Stimulated activated CD8-positive, alpha-beta memory T cell treated with anti-CD3 and anti-CD28 coated beads, Interleukin-12 subunit alpha, Interleukin-12 subunit beta, amount 100 ng/mL, for 24 hours (primary cell): ENCODE results near the gene C3orf33.

Experiments
- DNase-seq: peaks from one replicate; pipeline ENCODE4 v3.0.0-alpha.2; 2020; ENCODE audit errors: extremely low read depth

C3orf33 gene

DNA sequence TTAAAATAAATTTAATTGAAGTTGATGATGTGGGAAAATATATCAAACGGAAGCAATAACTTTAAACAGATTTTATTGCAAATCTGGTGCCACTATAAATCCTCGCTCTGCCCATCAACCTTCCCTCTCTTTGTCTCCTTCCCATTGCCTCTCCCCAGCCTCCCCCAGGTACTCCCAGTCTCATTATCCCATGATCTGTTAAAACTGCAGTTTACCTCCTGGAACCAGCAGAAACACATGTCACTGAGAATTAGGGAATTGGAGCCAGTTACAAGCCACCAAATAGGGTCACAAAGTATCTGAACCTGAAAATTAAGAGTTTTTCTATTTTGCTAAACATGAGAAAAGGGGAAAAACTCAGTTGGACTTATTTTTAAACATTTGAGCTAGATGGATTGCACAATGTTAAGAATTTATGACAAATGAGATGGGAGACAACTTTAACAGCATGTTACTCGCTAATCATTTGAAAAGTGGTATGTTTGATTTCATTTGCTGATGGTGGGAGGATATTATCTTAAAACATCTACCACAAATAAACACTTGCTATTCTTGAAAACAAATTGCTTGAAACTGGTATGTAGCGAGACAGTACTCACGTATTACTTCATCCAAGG, 63.6 kb downstream of the C3orf33 start:
- DNase-seq, result no peak

DNA sequence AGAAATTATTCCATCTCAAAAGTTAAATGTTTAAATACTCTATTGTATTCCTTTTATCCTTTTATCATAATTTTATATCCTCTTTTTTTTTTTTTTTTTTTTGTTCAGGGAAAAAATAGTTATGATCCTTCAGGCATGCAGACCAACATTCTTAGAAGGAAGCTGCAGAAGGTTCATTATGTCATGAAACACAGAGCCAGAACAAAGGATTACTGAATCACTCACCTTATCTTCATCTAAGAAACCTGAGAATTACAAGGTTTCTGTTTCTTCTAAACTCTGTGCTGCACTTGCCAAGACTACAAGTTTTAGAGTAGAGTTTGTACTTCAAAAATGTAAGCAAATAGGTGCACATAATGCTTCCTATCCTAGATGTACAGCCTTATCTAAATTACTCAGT, 64.5 kb downstream of the C3orf33 start:
- DNase-seq, result no peak

DNA sequence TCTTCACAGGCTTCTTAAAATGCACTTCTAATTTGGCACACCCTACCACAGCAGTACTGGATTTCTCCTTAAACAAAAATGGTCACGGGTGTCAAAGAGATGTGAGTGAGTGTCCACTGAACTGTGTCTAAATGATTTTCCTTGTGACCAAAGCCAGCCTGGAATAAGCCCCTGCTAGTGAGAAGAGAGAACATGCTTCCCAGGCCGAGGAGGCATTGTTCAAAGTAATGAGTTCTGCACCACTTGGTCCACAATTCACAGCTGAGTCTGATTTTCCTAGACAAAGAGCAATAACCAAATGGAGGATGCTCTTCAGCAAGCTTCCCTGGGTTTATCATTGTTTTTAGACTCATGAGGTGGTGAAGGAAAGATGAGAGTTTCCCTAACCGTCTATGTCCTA, 65.0 kb downstream of the C3orf33 start:
- DNase-seq, result no peak

DNA sequence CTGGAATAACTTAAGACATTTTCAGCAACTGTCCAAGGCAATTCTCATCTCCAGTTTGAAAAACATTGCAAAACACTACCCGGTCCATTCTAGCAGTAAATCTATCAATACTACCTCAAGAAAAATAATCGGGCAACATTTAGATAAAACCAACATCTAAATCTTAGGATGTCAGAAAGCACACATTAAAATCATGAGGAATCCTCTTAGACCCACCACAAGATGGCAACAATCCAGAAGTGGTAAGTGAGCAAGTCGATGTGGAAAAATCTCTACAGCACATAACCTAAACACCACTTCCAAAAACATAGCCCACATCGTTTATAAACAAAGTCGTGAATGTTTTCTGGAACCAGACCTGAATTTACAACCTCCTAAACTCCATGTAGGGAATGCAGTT, 66.9 kb downstream of the C3orf33 start:
- no peak for DNase-seq

DNA sequence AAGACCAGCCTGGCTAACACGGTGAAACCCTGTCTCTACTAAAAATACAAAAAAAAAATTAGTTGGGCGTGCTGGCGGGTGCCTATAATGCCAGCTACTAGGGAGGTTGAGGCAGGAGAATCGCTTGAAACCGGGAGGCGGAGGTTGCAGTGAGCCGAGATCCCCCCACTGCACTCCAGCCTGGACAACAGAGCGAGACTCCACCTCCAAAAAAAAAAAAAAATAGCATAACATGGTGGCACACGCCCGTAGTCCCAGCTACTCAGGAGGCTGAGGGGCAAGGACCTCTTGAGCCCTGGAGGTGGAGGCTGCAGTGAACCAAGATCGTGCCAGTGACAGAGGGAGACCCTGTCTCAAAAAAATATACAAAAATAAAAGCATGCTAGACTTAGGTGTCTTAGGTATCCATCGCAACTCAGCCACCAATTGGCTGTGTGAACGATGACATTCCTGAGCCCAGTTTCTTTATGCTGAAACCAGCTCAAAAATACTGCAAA, 67.5 kb downstream of the C3orf33 start:
- DNase-seq, result no peak

DNA sequence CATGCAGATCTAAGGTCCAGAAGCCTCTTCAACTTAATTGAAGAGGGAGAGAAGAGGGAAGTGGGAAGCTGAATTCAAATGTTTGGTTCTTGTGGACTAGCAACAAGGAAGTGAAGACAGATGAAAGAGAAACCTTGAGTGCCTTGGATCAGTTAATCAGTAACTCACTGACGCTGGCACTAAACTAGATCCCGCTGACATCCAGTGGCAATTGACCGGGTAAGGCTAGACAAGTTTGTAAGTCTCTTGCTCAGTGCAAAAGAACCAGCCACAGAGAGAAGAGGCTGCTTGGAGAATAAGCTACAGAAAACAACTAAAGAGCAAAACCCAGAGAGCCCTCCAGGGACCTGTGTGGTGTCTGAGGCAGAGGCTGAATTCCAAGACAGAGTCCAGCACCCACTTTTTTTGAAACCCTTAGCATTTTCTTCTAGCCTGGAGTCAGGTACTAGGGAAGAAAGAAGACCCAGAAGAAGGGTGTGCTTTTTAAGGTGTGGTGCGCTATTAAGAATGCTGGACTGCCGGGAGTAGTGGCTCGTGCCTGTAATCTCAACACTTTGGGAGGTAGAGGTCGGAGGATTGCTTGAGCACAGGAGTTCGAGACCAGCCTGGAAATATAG, 68.1 kb downstream of the C3orf33 start:
- no peak for DNase-seq

DNA sequence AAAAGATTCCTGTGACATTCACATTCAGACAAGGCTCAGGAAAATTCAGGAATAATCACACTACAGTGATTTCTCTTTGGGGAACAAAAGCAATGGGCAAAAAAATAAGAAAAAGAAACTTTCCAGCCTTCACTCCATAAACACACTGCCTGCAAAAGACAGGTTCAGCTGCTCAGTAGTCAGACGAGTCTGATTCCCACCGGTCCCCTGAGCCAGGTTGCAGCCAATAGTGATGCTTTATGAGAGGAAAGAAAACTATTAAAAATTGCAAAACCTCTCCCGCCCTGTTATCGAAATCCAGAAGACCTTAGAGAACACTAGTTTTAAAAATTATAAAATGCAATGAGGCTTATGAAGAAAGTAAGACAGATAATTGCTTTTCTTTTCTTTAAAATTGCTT, 69.7 kb downstream of the C3orf33 start:
- no peak for DNase-seq

DNA sequence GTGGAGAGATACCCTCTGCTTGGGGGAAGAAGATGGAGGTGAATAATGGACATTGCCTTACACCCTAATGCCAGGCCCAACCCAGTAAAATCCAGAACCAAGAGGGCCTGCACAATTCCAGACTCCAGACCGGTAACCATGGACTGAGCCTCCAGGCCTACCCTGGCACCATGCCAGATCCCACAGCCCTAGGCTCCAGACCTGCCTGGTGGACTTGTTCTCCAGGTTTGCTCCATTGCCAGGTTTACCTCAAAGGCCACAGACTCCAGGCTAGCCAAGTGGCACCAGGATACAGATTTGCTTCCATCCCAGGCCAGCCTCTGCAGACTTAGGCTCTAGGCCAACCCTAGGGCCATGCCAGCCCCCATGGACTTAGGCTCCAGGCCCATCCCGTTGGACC, 75.2 kb downstream of the C3orf33 start:
- DNase-seq, result no peak

DNA sequence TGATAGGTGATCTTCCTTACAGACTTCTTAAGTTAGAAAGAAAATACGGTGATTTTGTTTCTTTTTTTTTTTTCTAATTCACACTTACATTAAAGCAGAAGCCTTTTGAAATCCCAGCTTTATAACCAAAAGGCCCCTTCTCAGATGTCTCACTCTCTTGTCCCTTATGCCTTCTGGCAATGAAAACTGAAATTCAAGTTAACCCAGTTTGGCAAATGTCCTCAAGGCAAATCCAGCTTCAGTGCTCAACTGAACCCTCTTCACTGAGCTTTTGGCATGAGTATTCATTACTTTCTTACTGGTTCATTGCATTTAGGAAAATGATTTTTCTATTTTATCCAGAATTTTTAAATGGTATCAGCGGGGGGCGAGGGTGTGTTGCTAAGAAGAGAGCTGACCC, 78.2 kb downstream of the C3orf33 start:
- no peak for DNase-seq

DNA sequence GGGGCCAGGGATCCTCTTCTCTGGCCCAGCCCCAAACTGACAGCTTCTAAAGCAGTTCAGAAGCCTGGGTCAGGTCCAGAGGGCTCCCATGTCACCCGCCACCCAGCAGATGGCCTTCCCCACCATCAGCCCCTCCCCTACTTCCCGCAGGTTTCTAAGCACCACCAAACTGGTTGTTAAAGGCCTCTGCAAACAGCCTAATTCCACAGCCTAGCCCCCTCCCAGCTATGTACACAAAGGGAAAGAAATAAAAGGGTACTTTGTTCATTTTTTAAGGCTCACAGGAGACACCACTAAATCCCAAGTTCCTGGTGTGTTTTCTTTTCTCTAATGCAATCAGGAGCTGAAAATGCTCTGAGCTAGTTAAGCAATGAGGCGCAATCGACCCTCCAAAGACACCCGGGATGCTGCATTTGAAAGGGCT, 91.8 kb downstream of the C3orf33 start:
- DNase-seq, result no peak
